Ramos (cell line): ENCODE results near the gene FLVCR2.

Experiments
- in situ Hi-C: fragments of 300-500 bp; cut with MboI; formaldehyde crosslinking; loops from one replicate; pipeline ENCODE4 v1.14.3; 2022; ENCODE audit warnings: low sequenced_read_pairs; ENCODE audit not compliant: unreplicated experiment

Gene FLVCR2

DNA sequence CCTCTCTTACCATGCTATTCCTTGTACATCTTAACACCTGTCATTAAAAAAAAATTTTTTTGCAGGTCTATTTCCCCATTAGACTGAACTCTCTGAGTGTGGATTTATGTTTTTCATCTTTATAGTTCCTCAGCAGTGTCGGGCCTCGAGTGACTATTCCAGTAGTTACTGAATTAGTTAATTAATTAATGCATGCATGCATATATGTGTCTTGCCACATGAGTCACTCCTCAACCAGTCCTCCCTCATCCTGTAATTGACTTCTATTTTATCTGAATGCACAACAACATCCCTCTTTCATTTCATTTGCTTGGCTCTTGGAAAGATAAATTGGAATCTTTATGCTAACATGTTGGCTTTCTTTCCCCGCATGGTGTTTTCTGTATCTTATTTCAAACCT is 46.6 kb downstream of the FLVCR2 start:
- in situ Hi-C loops, result no loop called here

DNA sequence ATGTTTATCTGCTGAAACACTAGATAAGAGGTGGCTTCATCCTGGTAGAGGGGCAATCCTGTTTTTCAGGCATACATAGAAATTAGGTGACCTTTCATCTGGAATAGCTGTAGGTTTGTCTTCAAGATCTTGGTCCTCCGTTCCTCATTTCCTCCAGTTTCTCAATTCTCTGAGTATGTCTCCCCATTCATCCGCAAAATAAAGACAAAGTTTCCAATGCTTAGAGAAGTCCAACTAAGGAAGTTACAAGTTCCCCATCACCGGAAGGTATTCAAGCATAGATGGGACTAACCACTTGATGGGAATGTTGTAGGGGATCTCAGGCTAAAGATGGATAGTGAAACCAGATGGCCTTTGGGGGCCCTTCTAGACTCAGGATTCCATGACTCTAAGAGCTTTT is 48.0 kb downstream of the FLVCR2 start:
- in situ Hi-C loops, result no loop called here

DNA sequence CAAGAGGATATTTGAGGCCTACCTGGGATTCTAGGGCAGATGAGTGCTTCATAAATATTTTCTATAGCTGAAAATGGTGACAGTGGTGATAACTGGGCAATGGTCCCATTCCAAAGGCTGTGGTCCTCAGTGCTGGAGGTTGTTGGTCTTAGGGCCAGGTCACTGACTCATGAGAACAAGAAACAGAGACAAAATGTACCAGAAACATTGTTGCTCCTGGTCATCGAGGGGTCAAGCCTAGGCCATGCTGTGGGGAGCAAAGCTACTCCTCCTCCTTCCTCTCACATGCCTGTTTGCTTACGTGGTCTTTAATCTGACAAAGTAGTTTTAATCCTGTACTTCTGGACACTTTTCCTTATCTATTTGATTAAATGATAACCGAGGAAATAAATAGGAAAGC is 48.4 kb downstream of the FLVCR2 start:
- in situ Hi-C loops, result no loop called here

DNA sequence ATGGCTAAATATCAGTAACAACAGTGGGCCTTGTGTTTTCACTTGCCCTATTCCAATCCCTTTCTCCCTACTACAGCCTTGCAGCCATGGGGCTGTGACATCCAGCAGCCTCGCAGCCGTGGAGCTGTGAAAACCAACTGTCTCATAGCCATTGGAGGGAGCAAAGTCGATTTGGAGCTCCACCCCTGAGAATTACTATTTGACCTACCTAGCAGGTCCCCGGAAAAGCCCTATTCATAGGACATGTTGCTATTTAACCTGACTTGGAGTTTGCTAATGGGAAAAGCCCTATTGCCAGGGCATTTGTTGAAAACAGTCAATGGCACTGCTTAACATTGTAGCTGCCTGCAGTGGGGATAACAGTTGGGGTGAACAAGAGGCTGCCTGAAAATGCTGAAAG is 49.0 kb downstream of the FLVCR2 start:
- in situ Hi-C loops, result no loop called here

DNA sequence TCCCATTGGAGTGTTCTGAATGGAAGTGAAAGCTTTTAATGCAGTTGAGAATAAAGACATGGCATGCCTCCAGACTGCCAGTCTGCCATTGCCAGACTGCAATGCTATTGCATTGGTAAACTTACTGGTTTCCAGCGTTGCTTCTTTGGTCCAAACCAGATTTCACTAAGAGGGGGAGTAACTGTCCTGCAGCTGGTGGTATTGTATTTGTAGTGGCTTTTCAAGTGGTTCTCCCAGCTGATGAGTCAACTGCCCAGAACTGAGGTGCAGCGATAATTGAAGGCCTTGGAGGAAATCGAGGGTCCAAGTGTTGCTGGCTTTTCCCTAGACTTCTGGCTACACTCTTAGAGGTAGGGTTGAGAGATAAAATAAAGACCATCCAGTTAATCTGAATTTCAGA is 50.4 kb downstream of the FLVCR2 start:
- in situ Hi-C loops, result no loop called here

DNA sequence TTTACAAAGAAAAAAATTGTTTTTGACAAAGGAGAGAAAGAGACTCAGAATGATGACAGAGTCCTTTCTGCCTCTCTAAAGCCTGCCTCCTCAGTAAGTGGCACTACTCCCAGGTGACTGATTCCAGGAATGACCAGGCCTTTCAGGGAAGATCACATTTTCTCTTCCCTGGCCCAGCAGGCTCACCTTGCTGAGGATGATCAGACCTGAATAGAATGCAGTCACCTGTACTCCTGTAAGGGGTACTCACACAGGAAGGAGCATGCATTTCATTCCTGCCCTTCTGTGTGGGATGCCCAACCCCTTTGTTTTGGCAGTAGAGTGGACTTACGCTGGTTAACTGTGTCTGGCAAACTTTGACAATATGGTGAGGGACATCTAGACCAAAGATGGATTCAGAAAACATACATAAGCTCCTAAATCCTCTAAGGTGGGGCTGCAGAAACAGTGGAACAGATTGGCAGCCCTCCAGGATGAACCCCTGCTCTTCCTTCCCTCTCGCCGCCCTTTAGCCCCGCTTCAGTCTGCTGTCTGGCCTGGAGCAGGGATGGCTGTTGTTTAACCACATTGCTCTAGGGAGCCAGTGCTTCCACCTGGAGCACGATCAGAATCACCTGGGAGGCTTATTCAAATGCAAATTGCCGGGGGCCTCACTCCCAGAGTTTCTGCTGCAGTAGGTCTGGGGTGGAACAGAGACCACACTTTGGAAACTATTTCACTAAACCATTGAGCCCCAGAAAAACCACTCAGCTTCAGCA is 52.5 kb downstream of the FLVCR2 start:
- in situ Hi-C loops, result no loop called here

DNA sequence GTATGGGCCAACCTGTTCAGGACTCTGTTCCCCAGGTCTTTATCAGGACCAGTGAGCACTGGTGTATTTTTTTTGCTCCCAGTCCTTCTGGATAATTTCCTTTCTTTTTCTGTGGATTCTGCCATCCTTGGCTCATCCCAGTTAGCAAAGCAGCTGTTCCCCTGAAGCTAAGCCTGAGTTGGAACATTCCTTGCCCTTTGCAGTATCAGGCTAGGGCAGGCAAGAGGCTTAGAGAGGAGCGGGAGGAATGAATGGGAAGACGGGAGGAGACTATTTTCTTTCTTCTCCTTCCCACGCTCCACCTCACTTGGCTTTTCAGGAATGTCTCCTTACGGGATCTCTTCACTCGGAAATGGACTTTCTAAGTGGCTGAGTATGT is 53.0 kb downstream of the FLVCR2 start:
- in situ Hi-C loops, result no loop called here

DNA sequence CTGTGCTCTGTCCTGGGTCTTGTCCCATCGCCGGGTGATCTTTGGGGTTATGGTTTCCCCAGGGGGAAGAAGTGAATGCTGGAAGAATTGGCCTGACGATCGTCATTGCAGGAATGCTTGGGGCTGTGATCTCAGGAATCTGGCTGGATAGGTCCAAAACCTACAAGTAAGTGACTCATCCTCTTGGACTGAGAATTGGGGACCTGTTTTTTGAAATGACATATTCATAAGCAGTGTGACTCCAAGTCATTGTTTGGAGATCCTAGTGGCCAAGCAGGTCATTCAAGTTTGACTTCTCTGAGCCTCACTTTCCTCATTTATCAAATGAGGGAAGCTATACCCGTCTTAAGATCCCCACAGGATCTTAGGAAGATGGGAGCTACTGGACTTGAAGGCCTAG is 56.4 kb downstream of the FLVCR2 start:
- in situ Hi-C loops, result no loop called here

DNA sequence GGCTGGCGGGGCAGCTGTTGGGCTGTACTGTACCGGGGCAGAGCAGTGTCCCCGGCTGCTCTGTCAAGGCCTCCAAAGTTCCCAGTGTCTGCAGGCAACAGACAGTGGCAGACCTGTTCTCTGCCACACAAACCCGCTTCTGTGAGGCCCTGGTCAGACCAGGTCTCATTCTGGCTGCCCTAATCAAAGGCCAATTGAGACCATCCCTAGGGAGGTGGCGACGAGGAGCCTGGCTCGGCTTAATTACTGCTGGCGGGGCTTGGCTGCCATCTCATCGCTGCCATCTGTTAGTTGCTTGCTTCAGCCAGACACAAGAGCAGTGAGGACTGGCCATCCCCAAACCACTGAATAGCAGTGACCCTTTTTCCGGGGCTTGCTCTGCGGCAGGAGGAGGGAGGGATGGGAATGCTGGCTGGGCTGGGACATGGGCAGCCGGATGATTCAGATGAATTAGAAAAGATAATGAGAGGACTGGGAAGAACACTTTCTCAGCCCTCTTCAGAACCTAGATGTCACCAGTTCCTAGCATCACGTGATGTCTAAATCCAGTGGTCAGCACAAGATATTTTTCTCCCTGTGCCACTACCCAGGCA is 57.8 kb downstream of the FLVCR2 start:
- in situ Hi-C loops, result no loop called here

DNA sequence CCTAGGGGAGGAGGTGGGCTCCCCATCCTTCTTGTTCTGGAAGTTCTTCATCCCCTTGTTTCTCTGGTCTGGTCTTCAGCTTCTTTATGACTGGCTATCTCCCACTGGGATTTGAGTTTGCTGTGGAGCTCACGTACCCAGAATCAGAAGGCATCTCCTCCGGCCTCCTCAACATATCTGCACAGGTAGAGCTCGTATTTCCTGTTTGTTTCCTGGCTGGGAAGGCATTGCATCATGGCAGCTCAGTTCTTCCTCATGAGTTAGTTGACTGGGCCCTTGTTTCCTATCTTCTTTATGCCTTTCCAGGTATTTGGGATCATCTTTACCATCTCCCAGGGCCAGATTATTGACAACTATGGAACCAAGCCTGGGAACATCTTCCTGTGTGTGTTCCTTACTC is 62.5 kb downstream of the FLVCR2 start:
- in situ Hi-C loops, result no loop called here

DNA sequence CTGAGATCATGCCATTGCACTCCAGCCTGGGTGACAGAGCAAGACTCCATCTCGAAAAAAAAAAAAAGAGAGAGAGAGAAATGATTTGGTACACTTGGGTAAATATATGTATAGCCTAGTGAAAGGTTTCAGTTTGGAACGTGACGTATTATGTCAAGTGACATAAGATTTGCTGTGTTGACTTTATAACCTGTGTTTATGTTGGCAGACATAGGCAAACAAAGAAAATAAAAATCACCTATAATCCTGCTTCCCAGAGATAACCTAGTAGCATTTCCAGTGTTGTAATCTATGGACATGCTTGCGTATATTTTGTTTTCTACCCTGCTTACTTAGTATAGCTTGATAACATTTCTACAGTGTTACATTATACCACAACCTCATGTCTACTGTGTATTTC is 65.6 kb downstream of the FLVCR2 start:
- in situ Hi-C loops, result no loop called here

DNA sequence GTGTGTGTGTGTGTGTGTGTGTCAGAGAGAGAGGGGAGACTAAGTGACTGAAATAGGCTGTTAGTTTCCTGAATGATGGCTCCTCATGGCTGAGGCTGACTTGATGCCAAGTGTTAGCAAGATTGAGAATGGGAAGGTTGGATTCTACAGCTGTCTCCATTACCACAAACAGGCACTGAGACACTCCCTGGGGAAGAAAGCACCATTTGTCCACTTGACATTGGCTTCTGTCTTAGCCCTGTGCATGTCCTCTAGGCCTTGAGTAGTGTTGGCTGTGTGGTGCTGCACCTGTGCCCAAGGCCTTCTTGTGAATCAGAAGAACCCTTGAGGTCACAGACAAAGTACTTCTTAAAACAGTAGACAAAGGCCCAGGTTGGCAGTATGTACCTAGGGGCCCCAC is 66.6 kb downstream of the FLVCR2 start:
- in situ Hi-C loops, result no loop called here

DNA sequence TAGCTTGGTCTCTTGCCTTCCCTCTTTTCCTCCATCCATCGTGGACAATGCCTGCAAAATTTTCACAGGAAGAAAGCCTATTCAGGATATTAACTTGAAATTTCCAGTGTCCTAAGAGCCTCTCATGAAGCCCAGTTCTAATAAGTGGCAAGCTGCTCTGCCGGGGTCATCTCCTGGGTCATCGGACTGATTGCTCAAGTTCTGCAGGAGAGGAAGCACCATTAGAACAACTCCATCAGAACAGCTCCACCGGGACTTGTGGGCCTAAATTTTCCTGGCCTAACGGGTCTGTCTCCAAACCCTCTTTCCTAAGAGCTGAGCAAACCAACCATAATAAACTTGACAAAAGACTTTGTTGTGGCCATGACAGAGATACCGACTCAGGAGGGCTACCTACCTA is 68.3 kb downstream of the FLVCR2 start:
- in situ Hi-C loops, result no loop called here

DNA sequence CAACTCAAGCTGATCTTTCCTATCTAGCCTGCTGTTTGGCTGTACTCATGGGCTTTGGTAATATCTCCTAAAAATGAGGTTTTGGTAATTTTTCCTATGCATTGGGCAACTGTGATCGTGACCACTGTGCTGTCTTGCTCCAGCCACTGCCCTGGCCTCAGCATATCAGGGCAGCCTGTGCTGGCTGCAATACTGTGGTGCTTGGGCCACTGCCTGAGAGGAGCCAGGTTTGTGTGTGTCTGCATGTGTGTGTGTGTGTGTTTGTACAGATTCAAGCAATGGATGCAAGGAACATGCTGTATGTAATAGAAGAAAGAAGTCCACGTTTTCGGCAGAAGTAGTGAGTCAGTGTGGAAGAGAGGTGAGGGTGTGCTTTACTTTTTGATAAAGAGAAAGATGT is 69.2 kb downstream of the FLVCR2 start:
- in situ Hi-C loops, result no loop called here

DNA sequence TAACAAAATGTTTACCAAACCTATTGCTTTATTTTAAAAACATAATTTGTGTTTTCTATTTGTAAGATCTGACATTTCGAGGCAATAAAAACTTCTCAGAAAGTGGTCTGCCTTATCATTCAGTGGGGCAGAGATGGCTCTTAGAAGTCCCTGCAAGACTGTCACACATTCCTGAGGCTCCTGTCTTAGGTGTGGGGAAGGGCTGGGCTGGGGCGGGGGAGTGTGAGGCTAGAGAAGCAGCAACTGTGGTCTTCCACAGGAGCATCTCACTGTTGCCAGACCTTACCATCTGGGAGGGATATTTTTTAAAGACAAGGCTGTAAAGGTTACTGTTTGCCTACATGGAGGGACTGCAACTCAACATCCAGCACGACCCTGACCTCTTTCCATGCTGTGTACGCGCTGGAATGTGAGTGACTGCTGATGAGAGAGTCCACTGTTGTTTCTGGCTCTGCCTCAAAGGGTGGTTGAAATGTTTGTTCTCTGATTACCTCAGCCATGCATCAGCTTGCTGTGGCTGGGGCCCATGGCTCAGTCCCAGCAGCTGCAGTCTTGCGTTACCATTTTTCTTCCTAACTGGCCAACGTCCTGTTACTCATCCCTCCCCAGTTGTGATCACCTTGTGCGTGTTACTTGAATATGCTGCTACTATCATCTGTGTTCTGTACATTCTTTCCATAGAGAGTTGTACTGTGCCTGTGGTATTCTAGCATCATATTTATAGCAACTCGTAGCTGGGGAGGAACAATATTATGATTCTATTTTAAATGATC is 69.8 kb downstream of the FLVCR2 start:
- in situ Hi-C loops, result no loop called here

DNA sequence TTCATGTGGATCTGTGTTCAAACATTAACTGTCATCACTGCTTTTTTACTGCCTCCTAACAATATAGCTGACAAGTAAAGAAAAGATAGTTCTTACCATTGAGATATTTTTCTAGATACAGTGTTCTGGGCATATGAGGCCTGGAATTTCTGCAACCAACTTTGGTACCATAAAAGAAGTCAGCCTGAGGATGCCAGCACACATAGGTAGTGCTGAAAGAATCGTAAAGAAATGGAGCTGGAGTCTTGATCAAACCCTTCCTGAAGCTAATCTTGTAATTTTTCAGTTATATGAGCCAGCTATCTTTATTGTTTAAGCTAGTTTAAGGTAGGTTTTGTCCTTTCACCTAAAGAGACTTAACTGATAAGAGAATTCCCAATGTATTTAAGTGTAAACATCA is 70.9 kb downstream of the FLVCR2 start:
- in situ Hi-C loops, result no loop called here

DNA sequence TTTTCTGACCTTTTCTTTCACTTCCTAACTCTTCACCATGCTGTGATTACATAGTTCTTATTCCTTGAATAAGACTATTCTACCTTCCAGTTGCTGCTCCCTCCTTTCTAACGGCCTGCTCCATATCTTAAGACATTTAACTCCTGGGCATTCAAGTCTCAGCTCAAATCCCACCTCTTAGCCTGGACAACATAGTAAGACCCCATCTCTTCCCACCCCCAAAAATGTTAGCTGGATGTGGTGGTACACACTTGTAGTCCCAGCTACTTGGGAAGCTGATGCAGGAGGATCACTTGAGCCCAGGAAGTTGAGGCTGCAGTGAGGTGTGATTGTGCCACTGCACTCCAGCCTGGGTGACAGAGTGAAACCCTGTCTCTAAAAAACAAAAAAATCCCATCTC is 71.4 kb downstream of the FLVCR2 start:
- in situ Hi-C loops, result no loop called here

DNA sequence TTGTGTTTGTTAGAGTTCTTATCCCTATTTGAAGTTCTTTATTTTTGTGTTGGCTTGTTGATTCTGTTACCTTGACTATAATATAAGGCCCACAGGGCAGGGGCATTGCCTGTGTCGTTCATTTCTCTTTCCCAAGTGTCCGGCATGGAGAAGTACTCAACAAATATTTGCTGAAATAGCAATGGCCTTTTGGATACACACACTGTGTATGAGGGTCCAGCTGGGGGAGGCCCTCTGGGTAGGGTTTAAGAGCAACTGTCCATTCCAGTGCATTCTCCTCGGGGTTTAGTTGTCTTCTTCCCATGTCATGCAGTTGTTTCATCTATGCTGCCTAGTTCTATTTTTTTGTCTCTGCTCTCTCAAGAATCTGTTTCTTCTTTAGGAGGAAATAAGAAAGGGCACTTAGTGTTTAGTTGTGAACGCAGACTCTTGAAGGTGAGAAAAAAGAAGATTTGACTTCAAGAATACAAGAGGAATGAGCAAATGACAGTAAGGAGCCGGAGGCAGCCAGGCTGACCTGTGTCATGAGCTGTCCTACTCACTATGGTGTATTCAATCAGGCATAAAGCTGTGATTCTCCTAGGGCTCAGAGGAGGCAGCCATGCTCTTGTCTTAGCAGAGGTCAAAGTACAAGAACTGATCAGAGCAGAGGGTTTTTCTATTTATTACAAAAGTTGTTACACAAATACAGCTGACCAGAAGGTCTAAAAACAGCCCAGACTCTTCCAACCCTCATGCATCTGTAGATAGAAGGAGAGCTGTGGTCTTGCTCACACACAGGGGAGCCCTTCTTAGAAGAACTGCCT is 72.0 kb downstream of the FLVCR2 start:
- in situ Hi-C loops, result no loop called here

DNA sequence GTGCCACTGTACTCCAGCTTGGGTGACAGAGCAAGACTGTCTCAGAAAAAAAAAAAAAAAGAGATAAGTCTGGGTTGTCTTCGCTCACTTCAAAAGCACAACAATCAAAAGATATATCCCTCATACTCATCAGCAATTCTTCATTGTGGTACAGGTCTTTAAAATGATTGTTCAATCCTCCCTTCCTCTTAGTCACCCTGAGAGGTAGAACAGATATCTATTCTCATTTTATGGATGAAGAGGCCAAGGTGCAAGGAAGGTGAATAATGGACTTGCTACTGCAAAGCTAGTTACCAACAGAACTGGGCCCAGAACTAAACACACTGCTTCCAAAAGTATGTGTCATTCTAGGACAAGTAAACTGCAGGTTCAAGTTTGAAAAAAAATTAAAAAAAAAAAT is 75.1 kb downstream of the FLVCR2 start:
- in situ Hi-C loops, result no loop called here

DNA sequence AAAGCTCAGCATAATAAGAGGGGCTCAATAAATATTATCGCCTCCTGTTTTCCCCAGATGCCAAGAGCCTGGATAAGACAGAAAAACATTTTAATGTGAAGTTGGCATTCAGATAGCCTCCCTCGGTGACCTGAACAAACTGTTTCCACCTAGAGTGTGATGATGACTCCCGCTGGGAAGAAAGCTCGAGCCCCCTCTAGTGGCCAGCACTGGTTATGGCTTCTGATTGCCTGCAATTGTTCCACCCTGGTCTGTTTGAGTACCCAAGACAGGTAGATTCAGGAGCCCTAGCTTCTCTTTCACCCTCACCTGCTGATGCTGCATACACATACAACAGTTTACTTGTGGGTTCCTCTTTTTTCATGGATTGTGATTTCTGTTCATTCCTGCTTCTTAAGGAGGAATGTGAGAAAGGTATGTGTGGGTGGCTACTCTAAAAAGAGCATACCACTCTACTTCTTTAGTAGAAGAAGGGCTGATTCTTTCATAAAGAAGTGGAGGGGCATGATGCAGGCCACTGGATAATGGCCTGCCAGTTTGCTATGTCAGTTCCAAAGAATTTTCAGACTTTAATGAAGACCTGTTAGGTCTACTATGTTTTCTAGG is 75.8 kb downstream of the FLVCR2 start:
- in situ Hi-C loops, result no loop called here
